Gastrocnemius medialis (tissue), 4 donors: ENCODE data around the gene ATG4D.

Experiments used
- CTCF ChIP-seq, 5 experiments: fragments of 450-650 bp in 3 of 5; fragments of 200-600 bp in 2 of 5; sonication (generic) in 2 of 5; IDR thresholded peaks in 4 of 5; conservative IDR thresholded peaks in 1 of 5; 1 replicate in 4 of 5; 2 replicates in 1 of 5; pipeline ENCODE4 v1.5.1; 2016 to 2019; ENCODE audit warnings: antibody characterized with exemption in 5 of 5, mild to moderate bottlenecking in 3 of 5, moderate library complexity in 3 of 5
- POLR2A ChIP-seq, 2 donors: fragments of 450-650 bp; IDR thresholded peaks; one replicate each; pipeline ENCODE4 v1.6.1; 2017; ENCODE audit warnings: antibody characterized with exemption in 2 of 2, mild to moderate bottlenecking in 2 of 2, moderate library complexity in 2 of 2

- TF ChIP-seq CTCF (IDR thresholded peaks at IDR 0.05 in 4 of 5, conservative IDR thresholded peaks at IDR 0.05 in 1 of 5): no peak
- no peak for TF ChIP-seq POLR2A (IDR thresholded peaks at IDR 0.05)
Observed at GRCh38 chr19:10551698-10552301, 8.1 kb downstream of the ATG4D start.
